HepG2 (cell line): ENCODE data around the gene OTOP1. TPM values are rescaled to one million over a fixed set of nuclear protein-coding genes. Genes with fewer than 3 reads are reported as not detected.
A peak's percentile ranks its signal among the peaks of the same experiment; 100 is the strongest.

Experiments used
- ATF1 ChIP-seq: IDR thresholded peaks from 2 replicates; pipeline ENCODE4 v1.6.1; 2016; ENCODE audit warnings: mild to moderate bottlenecking, control low read depth
- ATRX ChIP-seq: sonication (generic); formaldehyde crosslinking; IDR thresholded peaks from 2 replicates; pipeline ENCODE4 v1.4.0; 2020; ENCODE audit warnings: missing genetic modification reagents, borderline replicate concordance
- ERF ChIP-seq: IDR thresholded peaks from 2 replicates; pipeline ENCODE4 v1.6.1; 2018; ENCODE audit warnings: missing biosample characterization, missing genetic modification reagents
- FOSL1 ChIP-seq: sonication (generic); formaldehyde crosslinking; IDR thresholded peaks from 2 replicates; pipeline ENCODE4 v1.9.0; 2021; ENCODE audit warnings: missing genetic modification reagents, borderline replicate concordance
- HCFC1 ChIP-seq: fragments of 150-350 bp; IDR thresholded peaks from 2 replicates; pipeline ENCODE4 v1.6.1; 2014; ENCODE audit warnings: low read depth, low read length
- HDAC1 ChIP-seq: sonication (generic); formaldehyde crosslinking; IDR thresholded peaks from 2 replicates; pipeline ENCODE4 v1.5.1; 2020; ENCODE audit warnings: mild to moderate bottlenecking, missing genetic modification reagents
- HOXD1 ChIP-seq: sonication (generic); formaldehyde crosslinking; IDR thresholded peaks from 2 replicates; pipeline ENCODE4 v1.5.0; 2020; ENCODE audit warnings: missing genetic modification reagents
- KLF16 ChIP-seq, 2 experiments: sonication (generic) in 1 of 2; formaldehyde crosslinking in 1 of 2; IDR thresholded peaks; 2 replicates each; pipeline versions ENCODE4 v1.6.1 to v1.8.0; 2016 to 2023; ENCODE audit warnings: missing genetic modification reagents in 2 of 2, missing compliant biosample characterization in 1 of 2
- KLF6 ChIP-seq: IDR thresholded peaks from 2 replicates; pipeline ENCODE4 v1.8.0; 2016; ENCODE audit warnings: missing biosample characterization, missing genetic modification reagents
- MAFG ChIP-seq: sonication (generic); formaldehyde crosslinking; IDR thresholded peaks from 2 replicates; pipeline ENCODE4 v1.5.1; 2020; ENCODE audit warnings: mild to moderate bottlenecking, missing genetic modification reagents
- MED13 ChIP-seq: sonication (generic); formaldehyde crosslinking; IDR thresholded peaks from 2 replicates; pipeline ENCODE4 v1.5.0; 2020; ENCODE audit warnings: missing genetic modification reagents
- MXD4 ChIP-seq: IDR thresholded peaks from 2 replicates; pipeline ENCODE4 v1.6.1; 2016; ENCODE audit warnings: mild to moderate bottlenecking, missing biosample characterization, missing genetic modification reagents
- PCBP1 ChIP-seq: fragments of 200-400 bp; formaldehyde crosslinking; IDR thresholded peaks from 2 replicates; pipeline ENCODE4 v1.6.1; 2017; ENCODE audit warnings: mild to moderate bottlenecking, low read depth, low read length, borderline replicate concordance
- PHF5A ChIP-seq: IDR thresholded peaks from one replicate; pipeline ENCODE4 v1.6.1; 2018; ENCODE audit warnings: low read depth, missing genetic modification reagents; ENCODE audit not compliant: unreplicated experiment
- PRDM4 ChIP-seq: sonication (generic); formaldehyde crosslinking; IDR thresholded peaks from 2 replicates; pipeline ENCODE4 v1.9.0; 2021; ENCODE audit warnings: missing genetic modification reagents, borderline replicate concordance
- PTBP1 ChIP-seq: fragments of 200-400 bp; formaldehyde crosslinking; IDR thresholded peaks from 2 replicates; pipeline ENCODE4 v1.6.1; 2018; ENCODE audit warnings: low read length, low read depth; ENCODE audit not compliant: poor library complexity, severe bottlenecking
- RBM39 ChIP-seq: fragments of 200-400 bp; formaldehyde crosslinking; IDR thresholded peaks from one replicate; pipeline ENCODE4 v1.6.1; 2018; ENCODE audit warnings: antibody characterized with exemption, mild to moderate bottlenecking, low read depth, low read length; ENCODE audit not compliant: poor library complexity, severe bottlenecking
- SALL1 ChIP-seq: sonication (generic); formaldehyde crosslinking; IDR thresholded peaks from 2 replicates; pipeline ENCODE4 v1.8.0; 2022; ENCODE audit warnings: mild to moderate bottlenecking, missing genetic modification reagents
- SETDB1 ChIP-seq: sonication (generic); formaldehyde crosslinking; IDR thresholded peaks from 2 replicates; pipeline ENCODE4 v1.5.1; 2020; ENCODE audit warnings: missing genetic modification reagents, mild to moderate bottlenecking, borderline replicate concordance
- SIX1 ChIP-seq: sonication (generic); formaldehyde crosslinking; IDR thresholded peaks from 2 replicates; pipeline ENCODE4 v1.4.0; 2020; ENCODE audit warnings: missing genetic modification reagents, borderline replicate concordance
- SRY ChIP-seq: sonication (generic); formaldehyde crosslinking; IDR thresholded peaks from 2 replicates; pipeline ENCODE4 v1.8.0; 2022; ENCODE audit warnings: mild to moderate bottlenecking, missing genetic modification reagents
- TBL1XR1 ChIP-seq: fragments of 150-350 bp; IDR thresholded peaks from 2 replicates; pipeline ENCODE4 v1.6.1; 2014; ENCODE audit warnings: borderline replicate concordance, low read length; ENCODE audit not compliant: partially characterized antibody
- THRA ChIP-seq: sonication (generic); formaldehyde crosslinking; IDR thresholded peaks from 2 replicates; pipeline ENCODE4 v1.4.0; 2020; ENCODE audit warnings: missing genetic modification reagents, borderline replicate concordance
- YEATS4 ChIP-seq: sonication (generic); formaldehyde crosslinking; IDR thresholded peaks from 2 replicates; pipeline ENCODE4 v1.4.0; 2020; ENCODE audit warnings: missing genetic modification reagents, borderline replicate concordance
- ZNF382 ChIP-seq: sonication (generic); formaldehyde crosslinking; IDR thresholded peaks from 2 replicates; pipeline ENCODE4 v1.5.0; 2020; ENCODE audit warnings: missing genetic modification reagents, mild to moderate bottlenecking, borderline replicate concordance
- ZNF577 ChIP-seq: sonication (generic); formaldehyde crosslinking; IDR thresholded peaks from 2 replicates; pipeline ENCODE4 v1.4.0; 2020; ENCODE audit warnings: mild to moderate bottlenecking, low read depth, missing genetic modification reagents, borderline replicate concordance
- ZNF703 ChIP-seq: sonication (generic); formaldehyde crosslinking; IDR thresholded peaks from 2 replicates; pipeline ENCODE4 v1.5.1; 2020; ENCODE audit warnings: missing genetic modification reagents, mild to moderate bottlenecking, moderate library complexity, borderline replicate concordance
- ZNF83 ChIP-seq: sonication (generic); formaldehyde crosslinking; IDR thresholded peaks from 2 replicates; pipeline ENCODE4 v1.4.0; 2020; ENCODE audit warnings: missing genetic modification reagents, mild to moderate bottlenecking, borderline replicate concordance
- polyA plus RNA-seq, 8 experiments: library from polyadenylated mRNA; depleted of rRNA in 3 of 8; stranded (reverse) in 7 of 8; unstranded in 1 of 8; fragments of >200 nt; fragmentation: Illumina TruSeq in 4 of 8; extraction: Trizol in 4 of 8; gene quantifications; 2 replicates each; pipeline versions ENCODE4 v1.2.1 to v1.2.3, GENCODE V29; 2011 to 2016; ENCODE audit warnings: low read depth in 4 of 8, missing spikeins in 1 of 8, mixed read lengths in 1 of 8; ENCODE audit not compliant: insufficient read depth in 1 of 8
- total RNA-seq, 5 experiments: library from RNA; depleted of rRNA; stranded (reverse); fragments of >200 nt; fragmentation: Illumina TruSeq; extraction: Trizol; gene quantifications; 2 replicates each; pipeline ENCODE4 v1.2.3, GENCODE V29; 2016; ENCODE audit warnings: low read depth in 1 of 5

The OTOP1 gene
- total and polyA plus RNA-seq, 2 of the 13 experiments (the other 11 are each of a cell fraction or from before 2014, with no cell fraction given) = not detected

DNA sequence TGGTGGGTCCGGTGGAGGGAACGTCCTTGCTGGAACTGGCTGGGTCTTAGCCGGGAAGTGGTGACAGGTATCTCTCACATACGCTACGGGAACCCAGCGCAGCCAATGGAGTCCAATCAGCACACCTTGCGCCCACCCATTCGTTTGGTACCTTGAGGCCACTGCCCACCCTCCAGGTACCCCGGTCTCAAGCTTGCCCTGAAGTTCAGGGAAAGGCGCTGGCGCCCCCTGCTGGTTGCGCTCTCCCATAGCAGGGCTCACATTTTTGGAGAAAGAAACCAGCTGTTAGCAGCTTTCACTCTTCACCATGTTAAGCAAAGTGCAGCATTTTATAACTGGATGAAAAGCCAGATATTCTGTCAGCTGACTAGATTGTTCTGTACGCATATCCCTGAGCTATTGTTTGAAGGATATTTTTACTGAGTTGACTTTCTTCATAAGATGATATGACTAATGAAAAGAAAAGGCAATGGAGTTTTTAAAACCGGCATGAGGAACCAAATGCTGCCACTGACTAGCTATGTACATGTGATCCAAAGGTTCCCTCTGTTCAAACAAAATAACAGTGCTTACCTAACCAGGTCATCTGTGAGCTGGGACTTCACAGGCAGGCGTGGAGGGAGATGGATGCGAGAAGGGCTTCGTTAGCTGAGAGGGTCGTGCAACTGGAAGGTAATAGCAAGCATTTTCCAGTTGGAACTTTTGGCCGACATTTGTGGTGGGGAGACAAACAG is 43.7 kb downstream of the OTOP1 start (continued):
- TF ChIP-seq PRDM4 (CRISPR knock-in tag) (no peak), PHF5A (CRISPR knock-in tag) (peak; percentile 23), SIX1 (CRISPR knock-in tag) (0 out of 2 replicates have a peak, but pooled peaks have one; percentile 9), HOXD1 (CRISPR knock-in tag) (no peak), ZNF382 (CRISPR knock-in tag) (no peak), SALL1 (CRISPR knock-in tag) (no peak), HCFC1 (no peak), KLF16 (CRISPR knock-in tag; IDR thresholded peaks at IDR 0.05) (no peak), TBL1XR1 (no peak), ZNF703 (CRISPR knock-in tag) (no peak), KLF6 (CRISPR knock-in tag) (no peak), RBM39 (no peak), HDAC1 (CRISPR knock-in tag) (no peak; the same call in 1 of the 2 replicates), YEATS4 (peak; percentile 51; the same call in 1 of the 2 replicates), ZNF83 (CRISPR knock-in tag) (no peak), ATRX (no peak), ERF (peak; percentile 33; the same call in 1 of the 2 replicates), PCBP1 (no peak), MXD4 (CRISPR knock-in tag) (0 out of 2 replicates have a peak, but pooled peaks have one; percentile 31), PTBP1 (no peak), SRY (CRISPR knock-in tag) (no peak), FOSL1 (CRISPR knock-in tag) (no peak), SETDB1 (no peak), MED13 (CRISPR knock-in tag) (no peak), ZNF577 (no peak), MAFG (CRISPR knock-in tag) (no peak), THRA (CRISPR knock-in tag) (no peak), ATF1 (CRISPR knock-in tag) (no peak)
